Effector memory CD8-positive, alpha-beta T cell (primary cell): ENCODE measurements around the gene SBDS.
"Not testable (repeated sequence)": the region's sequence is repeated elsewhere in the genome, so short reads cannot be mapped to it uniquely, and the experiment has no call there.

Experiments used
- ATAC-seq: fragments of 150-1000 bp; cut with Tn5 transposase; replicated peaks from 2 replicates; pipeline ENCODE4 v1.10.0; 2021; ENCODE audit warnings: mild to moderate bottlenecking, moderate library complexity
- DNase-seq, 3 experiments: peaks; one replicate each; pipeline ENCODE4 v3.0.0; 2021
- H3K27ac Mint-ChIP-seq, 2 donors: one replicate each; pipeline ENCODE4 v1.8.0; 2022; ENCODE audit warnings: mild to moderate bottlenecking in 2 of 2, mixed read lengths in 2 of 2, moderate library complexity in 2 of 2
- H3K27me3 Mint-ChIP-seq, 2 donors: one replicate each; pipeline ENCODE4 v1.8.0; 2022; ENCODE audit warnings: mixed read lengths in 2 of 2
- H3K36me3 Mint-ChIP-seq: one replicate; pipeline ENCODE4 v1.8.0; 2022; ENCODE audit warnings: mild to moderate bottlenecking, moderate library complexity, mixed read lengths; ENCODE audit not compliant: insufficient read depth
- H3K4me1 Mint-ChIP-seq, 2 donors: one replicate each; pipeline ENCODE4 v1.8.0; 2022; ENCODE audit warnings: low read depth in 2 of 2, mixed read lengths in 2 of 2
- H3K4me3 Mint-ChIP-seq, 2 donors: one replicate each; pipeline ENCODE4 v1.8.0; 2022; ENCODE audit warnings: mild to moderate bottlenecking in 2 of 2, mixed read lengths in 2 of 2, moderate library complexity in 2 of 2
- H3K9me3 Mint-ChIP-seq, 2 donors: one replicate each; pipeline ENCODE4 v1.8.0; 2022; ENCODE audit warnings: mixed read lengths in 2 of 2

Gene SBDS

GRCh38 chr7:66974986-66975590 lies 20.3 kb downstream of the SBDS start:
- Mint-ChIP-seq H3K4me1 (no peaks in the 10 kb centered on the region), H3K9me3 (peaks cover 4 to 7% of the 10 kb centered on the region in 2 donors)

GRCh38 chr7:66970310-66970709 lies 25.1 kb downstream of the SBDS start:
- no peak for ATAC-seq
- H3K36me3 Mint-ChIP-seq: peaks cover 2% of the 10 kb centered on the region
- no peak overlapping the region for H3K27ac Mint-ChIP-seq
- H3K27me3 Mint-ChIP-seq: no peaks in the 10 kb centered on the region
- no peak for DNase-seq
- H3K4me3 Mint-ChIP-seq: no peak overlapping the region
- H3K4me1 Mint-ChIP-seq: no peaks in the 10 kb centered on the region
- no peaks in the 10 kb centered on the region for H3K9me3 Mint-ChIP-seq

More at GRCh38 chr7:66974986-66975590, 20.3 kb downstream of the SBDS start:
- Mint-ChIP-seq H3K27me3 (no peaks in the 10 kb centered on the region), H3K36me3 (peaks cover 6% of the 10 kb centered on the region), H3K4me3 (no peak overlapping the region), H3K27ac (no peak overlapping the region)
- DNase-seq (no peak), ATAC-seq (no peak)

DNA sequence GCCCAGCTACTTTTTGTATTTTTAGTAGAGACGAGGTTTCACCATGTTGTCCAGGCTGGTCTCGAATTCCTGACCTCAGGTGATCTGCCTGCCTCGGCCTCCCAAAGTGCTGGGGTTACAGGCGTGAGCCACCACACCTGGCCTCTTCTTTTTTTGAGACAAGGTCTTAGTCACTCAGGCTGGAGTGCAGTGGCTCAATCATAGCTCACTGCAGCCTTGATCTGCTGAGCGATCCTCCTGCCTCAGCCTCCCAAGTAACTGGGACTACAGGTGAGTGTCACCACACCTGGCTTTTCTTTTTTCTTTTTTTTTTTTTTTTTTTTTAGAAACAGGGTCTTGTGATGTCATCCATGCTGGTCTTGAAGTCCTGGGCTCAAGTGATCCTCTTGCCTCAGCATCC lies 26.4 kb downstream of the SBDS start:
- not testable (repeated sequence) for H3K36me3 Mint-ChIP-seq, H3K27ac Mint-ChIP-seq, ATAC-seq, H3K4me1 Mint-ChIP-seq, DNase-seq, H3K9me3 Mint-ChIP-seq, H3K27me3 Mint-ChIP-seq, H3K4me3 Mint-ChIP-seq

- H3K9me3 Mint-ChIP-seq: no peaks in the 10 kb centered on the region
- ATAC-seq (no peak), DNase-seq (no peak)
- H3K36me3 Mint-ChIP-seq: peaks cover 2% of the 10 kb centered on the region
- H3K4me1 Mint-ChIP-seq: no peaks in the 10 kb centered on the region
- H3K4me3 Mint-ChIP-seq: no peak overlapping the region
- H3K27me3 Mint-ChIP-seq: no peaks in the 10 kb centered on the region
- no peak overlapping the region for H3K27ac Mint-ChIP-seq
Observed at GRCh38 chr7:66967029-66967428, 28.4 kb downstream of the SBDS start.

GRCh38 chr7:66964411-66964810 lies 31.0 kb downstream of the SBDS start:
- no peak for DNase-seq
- Mint-ChIP-seq H3K36me3 (peaks cover 5% of the 10 kb centered on the region), H3K27me3 (no peaks in the 10 kb centered on the region), H3K4me1 (no peaks in the 10 kb centered on the region), H3K4me3 (no peak overlapping the region), H3K27ac (no peak overlapping the region), H3K9me3 (no peaks in the 10 kb centered on the region)
- no peak for ATAC-seq

- Mint-ChIP-seq H3K27me3 (no peaks in the 10 kb centered on the region), H3K27ac (no peak overlapping the region), H3K36me3 (peaks cover 29% of the 10 kb centered on the region), H3K9me3 (no peaks in the 10 kb centered on the region), H3K4me1 (no peaks in the 10 kb centered on the region), H3K4me3 (no peak overlapping the region)
- ATAC-seq: no peak
- no peak for DNase-seq
Observed at GRCh38 chr7:66961096-66961495, 34.3 kb downstream of the SBDS start.

- no peaks in the 10 kb centered on the region for H3K4me1 Mint-ChIP-seq
- peak overlapping the region in 1 of 2 donors; percentile 68 for H3K27ac Mint-ChIP-seq
- H3K4me3 Mint-ChIP-seq: no peak overlapping the region
- no peak for DNase-seq
- no peaks in the 10 kb centered on the region for H3K27me3 Mint-ChIP-seq
- ATAC-seq: no peak
- H3K9me3 Mint-ChIP-seq: no peaks in the 10 kb centered on the region
- H3K36me3 Mint-ChIP-seq: peaks cover 38% of the 10 kb centered on the region
Observed at GRCh38 chr7:66960192-66960591, 35.2 kb downstream of the SBDS start.

DNA sequence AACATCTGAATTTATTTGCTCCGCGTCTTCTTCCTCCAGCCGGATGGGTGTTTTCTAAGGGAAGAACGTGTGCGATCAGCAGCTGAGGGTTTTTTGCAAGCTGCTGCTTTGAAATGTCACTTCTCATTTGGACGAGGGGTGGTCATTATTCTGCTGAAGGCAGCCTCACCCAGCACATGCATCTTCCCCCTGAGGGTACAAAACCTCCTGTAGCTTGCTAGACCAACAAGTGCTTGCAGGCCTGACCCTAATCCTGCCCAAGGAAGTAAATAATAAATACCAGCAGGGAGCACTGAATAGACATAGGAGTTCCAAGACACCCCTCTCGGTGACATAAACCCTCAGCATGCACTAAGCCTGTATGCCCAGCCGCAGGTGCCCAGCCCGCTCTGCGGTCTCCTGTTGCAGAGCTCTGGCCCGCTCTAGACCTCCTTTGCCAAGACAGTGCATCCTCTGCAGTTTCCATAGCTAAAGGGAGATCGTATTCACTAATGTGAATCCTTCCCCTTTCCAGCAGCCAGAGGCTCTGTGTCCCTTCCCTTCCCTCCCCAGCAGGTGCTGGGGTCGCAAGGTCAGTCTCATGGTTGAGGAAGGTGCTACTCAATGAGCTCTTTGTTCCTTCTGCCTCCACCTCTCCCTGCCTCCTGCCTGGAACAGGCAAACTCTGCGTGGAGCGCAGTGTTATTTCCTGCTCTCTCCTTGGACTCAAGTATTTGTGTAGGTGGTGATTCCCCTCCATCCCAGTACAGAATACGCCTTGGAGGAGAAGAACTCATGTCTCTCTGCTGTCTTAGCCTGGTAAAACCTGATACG lies 36.6 kb downstream of the SBDS start:
- Mint-ChIP-seq H3K27ac (no peak overlapping the region), H3K9me3 (no peaks in the 10 kb centered on the region), H3K4me1 (no peaks in the 10 kb centered on the region), H3K4me3 (no peak overlapping the region), H3K36me3 (peaks cover 53% of the 10 kb centered on the region), H3K27me3 (no peaks in the 10 kb centered on the region)
- ATAC-seq: no peak
- DNase-seq: no peak

- H3K9me3 Mint-ChIP-seq: no peaks in the 10 kb centered on the region
- ATAC-seq: no peak
Observed at GRCh38 chr7:66957595-66958290, 37.6 kb downstream of the SBDS start.

GRCh38 chr7:66953044-66953427 lies 42.4 kb downstream of the SBDS start:
- H3K27me3 Mint-ChIP-seq: no peaks in the 10 kb centered on the region
- peak overlapping the region in 1 of 2 donors; percentile 41 for H3K27ac Mint-ChIP-seq
- ATAC-seq (no peak), DNase-seq (no peak)
- no peak overlapping the region for H3K4me3 Mint-ChIP-seq
- H3K4me1 Mint-ChIP-seq: peaks cover 0 to 2% of the 10 kb centered on the region in 2 donors
- H3K36me3 Mint-ChIP-seq: peaks cover 87% of the 10 kb centered on the region
- H3K9me3 Mint-ChIP-seq: no peaks in the 10 kb centered on the region

More at GRCh38 chr7:66957595-66958290, 37.6 kb downstream of the SBDS start:
- no peaks in the 10 kb centered on the region for H3K4me1 Mint-ChIP-seq
- H3K4me3 Mint-ChIP-seq: no peak overlapping the region
- no peak for DNase-seq
- H3K27me3 Mint-ChIP-seq: no peaks in the 10 kb centered on the region
- H3K27ac Mint-ChIP-seq: peak overlapping the region in 1 of 2 donors; percentile 54
- peaks cover 63% of the 10 kb centered on the region for H3K36me3 Mint-ChIP-seq

DNA sequence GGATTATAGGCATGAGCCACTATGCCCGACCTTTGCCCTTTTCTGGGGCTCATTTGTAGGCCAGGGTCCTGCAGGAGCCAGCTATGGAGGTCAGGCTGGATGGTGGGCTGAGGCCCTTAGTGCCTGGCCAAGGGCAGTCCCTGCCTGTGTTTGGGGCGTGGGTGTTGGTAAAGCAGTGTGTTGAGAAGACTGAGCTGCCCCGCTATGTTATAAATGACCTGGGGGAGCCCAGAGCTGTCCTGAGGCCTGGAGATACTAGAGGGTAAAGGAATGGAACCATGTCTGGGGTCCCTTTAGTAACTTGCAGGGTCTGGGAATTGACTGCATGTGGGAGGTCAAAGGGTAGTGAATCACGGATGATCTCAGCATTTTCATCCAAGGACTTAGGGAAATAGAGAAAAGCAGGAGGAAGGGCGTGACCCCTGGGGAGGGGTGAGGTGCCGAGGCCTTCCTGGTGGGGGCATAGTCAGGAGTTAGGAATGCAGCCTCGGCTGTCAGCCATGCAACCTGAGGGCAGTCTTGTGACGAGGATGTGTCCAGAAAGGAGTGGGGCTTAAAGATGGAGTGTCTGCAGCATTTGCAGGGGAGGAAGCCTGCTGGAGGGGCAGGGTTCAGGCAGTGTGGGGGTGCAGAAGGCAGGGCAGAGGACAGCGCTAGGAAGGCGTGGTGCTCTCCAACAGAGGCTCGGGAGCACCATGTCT lies 42.9 kb downstream of the SBDS start:
- H3K36me3 Mint-ChIP-seq: peaks cover 92% of the 10 kb centered on the region
- peaks cover 0 to 2% of the 10 kb centered on the region in 2 donors for H3K4me1 Mint-ChIP-seq
- ATAC-seq (no peak), DNase-seq (no peak)
- H3K9me3 Mint-ChIP-seq: no peaks in the 10 kb centered on the region
- no peak overlapping the region for H3K4me3 Mint-ChIP-seq
- no peaks in the 10 kb centered on the region for H3K27me3 Mint-ChIP-seq
- peak overlapping the region in 1 of 2 donors; percentile 28 for H3K27ac Mint-ChIP-seq

DNA sequence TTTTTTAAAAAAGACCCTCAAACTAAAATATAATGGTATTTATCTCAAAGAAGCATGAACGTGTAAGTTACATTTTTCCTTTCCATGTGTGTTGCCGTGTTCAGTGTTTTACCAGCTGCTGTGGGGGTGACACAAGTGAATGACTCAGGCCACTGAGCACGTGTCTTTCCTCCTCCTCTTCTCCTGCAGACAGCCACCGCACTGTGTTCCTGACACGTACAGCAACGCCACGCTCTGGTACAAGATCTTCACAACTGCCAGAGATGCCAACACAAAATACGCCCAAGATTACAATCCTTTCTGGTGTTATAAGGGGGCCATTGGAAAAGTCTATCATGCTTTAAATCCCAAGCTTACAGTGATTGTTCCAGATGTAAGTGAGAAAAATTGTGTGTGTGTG lies 44.6 kb downstream of the SBDS start:
- ATAC-seq: no peak
- Mint-ChIP-seq H3K36me3 (peaks cover 92% of the 10 kb centered on the region), H3K4me3 (no peak overlapping the region), H3K27me3 (no peaks in the 10 kb centered on the region), H3K9me3 (no peaks in the 10 kb centered on the region), H3K27ac (no peak overlapping the region), H3K4me1 (peaks cover 0 to 2% of the 10 kb centered on the region in 2 donors)
- no peak for DNase-seq

GRCh38 chr7:66950311-66950710 lies 45.1 kb downstream of the SBDS start:
- ATAC-seq (no peak), DNase-seq (no peak)
- no peak overlapping the region for H3K4me3 Mint-ChIP-seq
- H3K4me1 Mint-ChIP-seq: peaks cover 0 to 2% of the 10 kb centered on the region in 2 donors
- peaks cover 92% of the 10 kb centered on the region for H3K36me3 Mint-ChIP-seq
- no peak overlapping the region for H3K27ac Mint-ChIP-seq
- H3K27me3 Mint-ChIP-seq: no peaks in the 10 kb centered on the region
- no peaks in the 10 kb centered on the region for H3K9me3 Mint-ChIP-seq
